Ovary (tissue), 3 donors: ENCODE results near the gene TANC1.

Experiments
- EP300 ChIP-seq: sonication (generic); formaldehyde crosslinking; IDR thresholded peaks from one replicate; pipeline ENCODE4 v1.6.1; 2017; ENCODE audit warnings: antibody characterized with exemption
- POLR2A ChIP-seq: fragments of 450-650 bp; IDR thresholded peaks from one replicate; pipeline ENCODE4 v1.6.1; 2017; ENCODE audit warnings: antibody characterized with exemption, mild to moderate bottlenecking, moderate library complexity
- TF ChIP-seq, protein P1 (sequence below), 3 donors: fragments of 450-650 bp in 2 of 3; fragments of 200-600 bp in 1 of 3; IDR thresholded peaks; one replicate each; pipeline versions ENCODE4 v1.5.1 to v1.8.0; 2016 to 2022; ENCODE audit warnings: antibody characterized with exemption in 3 of 3, mild to moderate bottlenecking in 1 of 3
- donor health status: DM: no; HTN: no; CAD: no.

DNA sequence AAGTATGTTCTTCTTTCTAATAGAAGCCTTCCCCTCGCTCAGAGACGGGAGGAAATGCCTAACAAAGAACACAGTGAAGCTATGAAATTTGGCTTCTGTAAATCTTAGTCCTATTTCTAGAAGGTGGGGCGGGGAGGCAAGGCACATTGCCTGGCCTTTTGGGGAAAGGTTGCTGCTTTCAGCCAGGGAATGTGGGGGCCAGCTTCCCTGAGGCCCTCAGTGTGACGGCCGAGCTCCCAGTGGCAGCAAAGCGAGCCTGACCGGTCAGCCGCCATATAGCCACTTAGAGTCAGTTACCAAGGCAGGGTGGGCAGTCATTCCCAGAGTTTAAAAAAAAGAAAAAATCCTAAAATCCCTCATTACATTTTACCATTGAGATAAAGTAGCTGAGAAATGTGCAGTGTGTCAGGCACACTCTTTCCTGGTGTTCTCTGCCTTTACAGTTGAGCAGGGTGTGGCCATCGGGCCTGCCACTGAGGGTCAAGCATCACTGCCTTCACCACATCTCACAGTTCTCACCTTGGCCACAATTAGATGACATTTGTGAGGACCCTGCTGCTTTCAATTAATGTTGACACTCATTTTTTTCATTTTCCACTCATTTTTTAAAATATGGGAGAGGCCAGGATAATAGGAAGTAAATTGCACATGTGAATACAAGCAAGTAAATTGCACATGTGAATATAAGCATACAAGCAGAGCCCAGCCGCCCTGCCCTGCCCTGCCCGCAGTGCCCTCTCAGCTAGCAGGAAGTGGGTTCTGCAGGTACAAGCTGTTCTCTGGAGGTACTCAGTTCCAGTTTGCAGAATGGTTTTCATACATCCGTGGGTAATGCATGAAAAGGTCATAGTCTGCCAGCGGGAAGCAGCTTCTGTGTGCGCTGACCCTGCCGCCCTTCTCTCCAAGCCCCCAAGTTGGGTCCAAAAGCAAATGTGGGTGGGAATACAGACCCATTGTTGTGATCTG lies 241.2 kb downstream of the TANC1 start:
- TF ChIP-seq, protein P1, sequence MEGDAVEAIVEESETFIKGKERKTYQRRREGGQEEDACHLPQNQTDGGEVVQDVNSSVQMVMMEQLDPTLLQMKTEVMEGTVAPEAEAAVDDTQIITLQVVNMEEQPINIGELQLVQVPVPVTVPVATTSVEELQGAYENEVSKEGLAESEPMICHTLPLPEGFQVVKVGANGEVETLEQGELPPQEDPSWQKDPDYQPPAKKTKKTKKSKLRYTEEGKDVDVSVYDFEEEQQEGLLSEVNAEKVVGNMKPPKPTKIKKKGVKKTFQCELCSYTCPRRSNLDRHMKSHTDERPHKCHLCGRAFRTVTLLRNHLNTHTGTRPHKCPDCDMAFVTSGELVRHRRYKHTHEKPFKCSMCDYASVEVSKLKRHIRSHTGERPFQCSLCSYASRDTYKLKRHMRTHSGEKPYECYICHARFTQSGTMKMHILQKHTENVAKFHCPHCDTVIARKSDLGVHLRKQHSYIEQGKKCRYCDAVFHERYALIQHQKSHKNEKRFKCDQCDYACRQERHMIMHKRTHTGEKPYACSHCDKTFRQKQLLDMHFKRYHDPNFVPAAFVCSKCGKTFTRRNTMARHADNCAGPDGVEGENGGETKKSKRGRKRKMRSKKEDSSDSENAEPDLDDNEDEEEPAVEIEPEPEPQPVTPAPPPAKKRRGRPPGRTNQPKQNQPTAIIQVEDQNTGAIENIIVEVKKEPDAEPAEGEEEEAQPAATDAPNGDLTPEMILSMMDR (IDR thresholded peaks at IDR 0.05): no peak
- TF ChIP-seq POLR2A (no peak), EP300 (no peak)
